Stomach (tissue), 9 donors: Measurements from ENCODE around the gene LCE2B. TPM values are rescaled to one million over a fixed set of nuclear protein-coding genes. Genes with fewer than 3 reads are reported as not detected.

ENCODE experiments used
- DNase-seq, 2 donors: peaks; one replicate each; pipeline versions ENCODE4 v3.0.0 to v3.0.0-alpha.2; 2013 to 2019
- H3K27ac ChIP-seq, 5 donors: fragments of 200-600 bp in 4 of 5; sonication (generic) in 4 of 5; one replicate each; pipeline ENCODE4 v1.5.1; 2013 to 2019; ENCODE audit warnings: mild to moderate bottlenecking in 1 of 5, moderate library complexity in 1 of 5
- H3K27me3 ChIP-seq, 3 donors: fragments of 200-600 bp; sonication (generic); one replicate each; pipeline ENCODE4 v1.5.1; 2017 to 2019; ENCODE audit warnings: mixed run types in 1 of 3
- H3K36me3 ChIP-seq, 4 donors: fragments of 200-600 bp; sonication (generic); 1 replicate in 3 of 4; 2 replicates in 1 of 4; pipeline ENCODE4 v1.5.1; 2016 to 2019
- H3K4me1 ChIP-seq, 4 donors: fragments of 200-600 bp; sonication (generic); one replicate each; pipeline ENCODE4 v1.5.1; 2016 to 2019
- H3K4me3 ChIP-seq, 4 donors: fragments of 200-600 bp; sonication (generic) in 3 of 4; one replicate each; pipeline ENCODE4 v1.5.1; 2016 to 2019; ENCODE audit warnings: mild to moderate bottlenecking in 1 of 4
- H3K9me3 ChIP-seq, 4 donors: fragments of 200-600 bp; sonication (generic); one replicate each; pipeline ENCODE4 v1.5.1; 2016 to 2019
- CTCF ChIP-seq, 7 experiments: fragments of 450-650 bp in 4 of 7; fragments of 200-600 bp in 3 of 7; sonication (generic) in 3 of 7; IDR thresholded peaks; one replicate each; pipeline ENCODE4 v1.5.1; 2016 to 2019; ENCODE audit warnings: antibody characterized with exemption in 7 of 7, control low read depth in 2 of 7, mild to moderate bottlenecking in 1 of 7
- EP300 ChIP-seq: sonication (generic); formaldehyde crosslinking; IDR thresholded peaks from one replicate; pipeline ENCODE4 v1.6.1; 2017; ENCODE audit warnings: antibody characterized with exemption
- POLR2A ChIP-seq, 4 donors: fragments of 450-650 bp; IDR thresholded peaks; one replicate each; pipeline ENCODE4 v1.6.1; 2016; ENCODE audit warnings: antibody characterized with exemption in 4 of 4, control low read depth in 2 of 4, mild to moderate bottlenecking in 1 of 4, moderate library complexity in 1 of 4
- POLR2AphosphoS5 ChIP-seq, 3 donors: sonication (generic); formaldehyde crosslinking; IDR thresholded peaks; one replicate each; pipeline ENCODE4 v1.6.1; 2016; ENCODE audit warnings: antibody characterized with exemption in 3 of 3
- WGBS, 5 donors: extraction: QIAGEN DNeasy Blood & Tissue Kit in 3 of 5; methylation state at CpG; one replicate each; pipeline versions ENCODE4 v1.1.5 to v1.1.7; 2013 to 2018; 5-methylcytosine and 5-hydroxymethylcytosine counted together
- intact Hi-C: fragments of 100-400 bp; cut with DNase I; formaldehyde crosslinking; loops from one replicate; pipeline ENCODE4 v1.15.1; 2023; ENCODE audit warnings: low total_unique reads
- polyA plus RNA-seq, 3 donors: library from polyadenylated mRNA; stranded (reverse); fragments of 200-250 nt; gene quantifications; one replicate each; pipeline ENCODE4 v1.2.3, GENCODE V29; 2013
- total RNA-seq, 5 donors: library from RNA; depleted of rRNA; stranded (reverse); fragments of >200 nt; gene quantifications; one replicate each; pipeline versions ENCODE4 v1.1.0 to v1.2.3, GENCODE V29; 2014 to 2016
- donor health status: healthy with polysubstance abuse.
- donor health status: Bipolar disorder and iron deficiency.
- donor health status: healthy.

LCE2B gene
- total and polyA plus RNA-seq, 8 donors = not detected

GRCh38 chr1:152707860-152708259, 21.9 kb downstream of the LCE2B start, which contains the start of gene LCE4A:
TSS of gene LCE4A (plus strand) at chr1:152708160. CDS start at chr1:152709076, 916 bp downstream.
- 56 to 81% (median 76%) methylated on average over 2 of the region's 2 CpGs for WGBS, 5 donors
- no peak for DNase-seq
- TF ChIP-seq CTCF (IDR thresholded peaks at IDR 0.05) = no peak
- TF ChIP-seq POLR2AphosphoS5 (IDR thresholded peaks at IDR 0.05) = no peak
- no peak for TF ChIP-seq POLR2A (IDR thresholded peaks at IDR 0.05)
- TF ChIP-seq EP300 = no peak
- Histone ChIP-seq H3K36me3 (no peaks in the 10 kb centered on the region), H3K27me3 (no peaks in the 10 kb centered on the region), H3K27ac (no peak within 1 kb of the TSS), H3K4me1 (no peaks in the 10 kb centered on the region), H3K4me3 (no peak within 1 kb of the TSS), H3K9me3 (peaks cover 0 to 4% (median 0%) of the 10 kb centered on the region in 4 donors)
- intact Hi-C loops = no loop called here

- intact Hi-C loops = no loop called here
- no peak for DNase-seq
- TF ChIP-seq CTCF (IDR thresholded peaks at IDR 0.05) (no peak), EP300 (no peak), POLR2A (IDR thresholded peaks at IDR 0.05) (no peak), POLR2AphosphoS5 (IDR thresholded peaks at IDR 0.05) (no peak)
- Histone ChIP-seq H3K27ac (no peak overlapping the region), H3K4me1 (no peaks in the 10 kb centered on the region), H3K9me3 (peaks cover 0 to 13% (median 8%) of the 10 kb centered on the region in 4 donors), H3K36me3 (no peaks in the 10 kb centered on the region), H3K4me3 (no peak overlapping the region), H3K27me3 (peaks cover 0 to 10% (median 0%) of the 10 kb centered on the region in 3 donors)
Measured at GRCh38 chr1:152718238-152718637, 32.3 kb downstream of the LCE2B start.

GRCh38 chr1:152725261-152725660, 39.3 kb downstream of the LCE2B start:
- no peak for DNase-seq
- Histone ChIP-seq H3K9me3 (no peaks in the 10 kb centered on the region), H3K27ac (no peak overlapping the region), H3K4me3 (no peak overlapping the region), H3K36me3 (no peaks in the 10 kb centered on the region), H3K4me1 (no peaks in the 10 kb centered on the region), H3K27me3 (peaks cover 0 to 5% (median 0%) of the 10 kb centered on the region in 3 donors)
- no peak for TF ChIP-seq CTCF (IDR thresholded peaks at IDR 0.05)
- TF ChIP-seq EP300 = no peak
- no peak for TF ChIP-seq POLR2A (IDR thresholded peaks at IDR 0.05)
- no peak for TF ChIP-seq POLR2AphosphoS5 (IDR thresholded peaks at IDR 0.05)
- intact Hi-C loops = no loop called here

GRCh38 chr1:152728986-152729385, 43.1 kb downstream of the LCE2B start:
- intact Hi-C loops = no loop called here
- no peak for TF ChIP-seq CTCF (IDR thresholded peaks at IDR 0.05)
- no peak for TF ChIP-seq POLR2AphosphoS5 (IDR thresholded peaks at IDR 0.05)
- TF ChIP-seq EP300 = no peak
- TF ChIP-seq POLR2A (IDR thresholded peaks at IDR 0.05) = no peak
- 71 to 92% (median 82%) methylated on average over 1 of the region's 1 CpG for WGBS, 5 donors
- DNase-seq = no peak
- no peaks in the 10 kb centered on the region for H3K9me3 ChIP-seq
- no peak overlapping the region for H3K4me3 ChIP-seq
- no peak overlapping the region for H3K27ac ChIP-seq
- no peaks in the 10 kb centered on the region for H3K4me1 ChIP-seq
- H3K36me3 ChIP-seq = no peaks in the 10 kb centered on the region
- H3K27me3 ChIP-seq = peaks cover 0 to 5% (median 0%) of the 10 kb centered on the region in 3 donors
